PC-9 (cell line): ENCODE data around the gene SPI1. TPM values are rescaled to one million over a fixed set of nuclear protein-coding genes. Genes with fewer than 3 reads are reported as not detected.

ENCODE experiments used
- BruUV-seq: library from RNA; stranded (reverse); fragments of 400-500 nt; replicated peaks from 2 replicates; lab custom pipeline; 2021; lab: Mats Ljungman, UMichigan
- CTCF ChIA-PET: fragments of 300-600 bp; sonication (Branson Sonifier 250); formaldehyde crosslinking; loops from one replicate; lab custom pipeline; 2022; ENCODE audit warnings: antibody characterized with exemption; lab: Charles Lee
- POLR2A ChIA-PET: fragments of 300-600 bp; sonication (Branson Sonifier 250); formaldehyde crosslinking; loops from one replicate; lab custom pipeline; 2022; ENCODE audit warnings: antibody characterized with exemption; ENCODE audit not compliant: unreplicated experiment; lab: Charles Lee
- DNase-seq, 2 experiments: peaks; one replicate each; pipeline versions ENCODE4 v3.0.0 to v3.0.0-alpha.2; 2015 to 2022; ENCODE audit warnings: mixed read lengths in 1 of 2
- H2AFZ ChIP-seq: fragments of 200-600 bp; sonication (generic); 2 replicates; pipeline ENCODE4 v1.8.1; 2017; ENCODE audit warnings: antibody characterized with exemption
- H3F3A ChIP-seq: fragments of 200-600 bp; sonication (generic); 2 replicates; pipeline ENCODE4 v1.8.1; 2017; ENCODE audit warnings: antibody characterized with exemption, mild to moderate bottlenecking, low read depth; ENCODE audit not compliant: insufficient read depth
- H3K27ac ChIP-seq: fragments of 200-600 bp; sonication (generic); 2 replicates; pipeline ENCODE4 v1.6.1; 2016; ENCODE audit warnings: mixed run types
- H3K27me3 ChIP-seq: fragments of 200-600 bp; sonication (generic); 2 replicates; pipeline ENCODE4 v1.6.1; 2016; ENCODE audit warnings: low read depth, mixed run types; ENCODE audit not compliant: insufficient read depth
- H3K36me3 ChIP-seq: fragments of 200-600 bp; sonication (generic); 2 replicates; pipeline ENCODE4 v1.6.1; 2016; ENCODE audit warnings: low read depth, mixed run types
- H3K4me1 ChIP-seq: fragments of 200-600 bp; sonication (generic); replicated peaks from 2 replicates; pipeline ENCODE4 v1.6.1; 2016; ENCODE audit warnings: mixed run types; ENCODE audit not compliant: insufficient read depth
- H3K4me2 ChIP-seq: fragments of 200-600 bp; sonication (generic); 2 replicates; pipeline ENCODE4 v1.6.1; 2017; ENCODE audit warnings: mixed run types
- H3K4me3 ChIP-seq: fragments of 200-600 bp; sonication (generic); 2 replicates; pipeline ENCODE4 v1.6.1; 2016; ENCODE audit warnings: mixed run types
- H3K79me2 ChIP-seq: fragments of 200-600 bp; sonication (generic); 2 replicates; pipeline ENCODE4 v1.6.1; 2017; ENCODE audit warnings: low read depth, mixed run types
- H3K9me2 ChIP-seq: fragments of 200-600 bp; sonication (generic); 2 replicates; pipeline ENCODE4 v1.8.1; 2017; ENCODE audit warnings: mild to moderate bottlenecking; ENCODE audit not compliant: insufficient read depth
- H3K9me3 ChIP-seq: fragments of 200-600 bp; sonication (generic); 2 replicates; pipeline ENCODE4 v1.8.1; 2016; ENCODE audit warnings: low read depth; ENCODE audit not compliant: insufficient read depth
- H4K20me1 ChIP-seq: fragments of 200-600 bp; sonication (generic); 2 replicates; pipeline ENCODE4 v1.8.1; 2017; ENCODE audit not compliant: insufficient read depth
- CTCF ChIP-seq: fragments of 200-600 bp; sonication (generic); conservative IDR thresholded peaks from 2 replicates; pipeline ENCODE4 v1.6.1; 2017; ENCODE audit warnings: mixed run types, antibody characterized with exemption, mild to moderate bottlenecking, moderate library complexity
- EZH2 ChIP-seq: fragments of 200-600 bp; sonication (generic); IDR thresholded peaks from 2 replicates; pipeline ENCODE4 v1.8.0; 2017; ENCODE audit warnings: antibody characterized with exemption, low read depth
- intact Hi-C: fragments of 100-400 bp; cut with micrococcal nuclease; formaldehyde crosslinking; loops from one replicate; pipeline ENCODE4 v1.10.0; 2022; ENCODE audit not compliant: unreplicated experiment
- total RNA-seq: library from RNA; stranded (reverse); gene quantifications from 2 replicates; pipeline ENCODE4 v1.2.3, GENCODE V29; 2021

Gene SPI1
- total RNA-seq, 1 experiment from 2014 or later: not detected

- H4K20me1 ChIP-seq: no peaks in the 10 kb centered on the region; the same call in none of the 2 replicates
- no peaks in the 10 kb centered on the region for H3K36me3 ChIP-seq
- H3F3A ChIP-seq: peaks cover 47% of the 10 kb centered on the region
- TF ChIP-seq EZH2 (no peak), CTCF (no peak)
- peak overlapping the region; percentile 94 for H3K4me2 ChIP-seq
- BruUV-seq: no TSS peak
- H3K9me3 ChIP-seq: no peaks in the 10 kb centered on the region
- DNase-seq: peak in 1 of 2 experiments; percentile 33
- H3K79me2 ChIP-seq: no peaks in the 10 kb centered on the region
- peaks cover 29% of the 10 kb centered on the region for H3K4me1 ChIP-seq
- H3K27me3 ChIP-seq: no peaks in the 10 kb centered on the region
- no peak overlapping the region for H2AFZ ChIP-seq
- ChIA-PET POLR2A (no interaction called here), CTCF (interaction anchor here (0.6 kb wide), 1 partner anchor 113 kb away, joined by 3 read pairs; no protein-coding TSS in a partner anchor)
- intact Hi-C loops: no loop called here
- H3K27ac ChIP-seq: no peak overlapping the region
- H3K4me3 ChIP-seq: no peak overlapping the region
- no peaks in the 10 kb centered on the region for H3K9me2 ChIP-seq
Observed at GRCh38 chr11:47410370-47411264, 32.3 kb upstream of the SPI1 start.

- no peaks in the 10 kb centered on the region for H3K9me2 ChIP-seq
- no peaks in the 10 kb centered on the region for H3K36me3 ChIP-seq
- no peaks in the 10 kb centered on the region for H3K9me3 ChIP-seq
- H2AFZ ChIP-seq: 0 out of 2 replicates have a peak overlapping the region, but pooled peaks have one; percentile 93
- peak; percentile 61 to 65 for DNase-seq
- H3K79me2 ChIP-seq: no peaks in the 10 kb centered on the region
- TF ChIP-seq EZH2 (no peak), CTCF (no peak)
- ChIA-PET CTCF (no interaction called here), POLR2A (interaction anchor here (0.7 kb wide), 1 partner anchor 142 kb away, joined by 3 read pairs; no protein-coding TSS in a partner anchor)
- H4K20me1 ChIP-seq: no peaks in the 10 kb centered on the region; the same call in 1 of the 2 replicates
- peak overlapping the region; percentile 90 for H3K4me3 ChIP-seq
- BruUV-seq: no TSS peak
- H3K27me3 ChIP-seq: no peaks in the 10 kb centered on the region
- peak overlapping the region; percentile 79 for H3K27ac ChIP-seq
- intact Hi-C loops: loop anchor here (2.0 to 5.0 kb wide), 3 partner anchors 152 to 233 kb away; partner anchors contain the start of genes ARFGAP2, NR1H3 and PTPMT1
- H3K4me1 ChIP-seq: peaks cover 28% of the 10 kb centered on the region
- peaks cover 41% of the 10 kb centered on the region for H3F3A ChIP-seq
- H3K4me2 ChIP-seq: peak overlapping the region; percentile 94
Observed at GRCh38 chr11:47409440-47410369, 31.4 kb upstream of the SPI1 start.
